HG03432 (cell line): ENCODE data around the gene GFER.
"Not testable (repeated sequence)": the region's sequence is repeated elsewhere in the genome, so short reads cannot be mapped to it uniquely, and the experiment has no call there.

Experiments
- ATAC-seq: cut with Tn5 transposase; IDR thresholded peaks from one replicate; pipeline ENCODE4 v1.9.1; 2021; ENCODE audit warnings: mild to moderate bottlenecking, moderate library complexity; ENCODE audit not compliant: unreplicated experiment

Gene GFER

GRCh38 chr16:2005646-2006045, 21.7 kb downstream of the GFER start:
- ATAC-seq = no peak

- no peak for ATAC-seq
These were observed 22.3 kb downstream of the GFER start for GRCh38 chr16:2006317-2006716.

- ATAC-seq = no peak
These were observed 23.3 kb downstream of the GFER start for GRCh38 chr16:2007081-2007836.

GRCh38 chr16:2008009-2008526, 24.1 kb downstream of the GFER start:
- no peak for ATAC-seq

DNA sequence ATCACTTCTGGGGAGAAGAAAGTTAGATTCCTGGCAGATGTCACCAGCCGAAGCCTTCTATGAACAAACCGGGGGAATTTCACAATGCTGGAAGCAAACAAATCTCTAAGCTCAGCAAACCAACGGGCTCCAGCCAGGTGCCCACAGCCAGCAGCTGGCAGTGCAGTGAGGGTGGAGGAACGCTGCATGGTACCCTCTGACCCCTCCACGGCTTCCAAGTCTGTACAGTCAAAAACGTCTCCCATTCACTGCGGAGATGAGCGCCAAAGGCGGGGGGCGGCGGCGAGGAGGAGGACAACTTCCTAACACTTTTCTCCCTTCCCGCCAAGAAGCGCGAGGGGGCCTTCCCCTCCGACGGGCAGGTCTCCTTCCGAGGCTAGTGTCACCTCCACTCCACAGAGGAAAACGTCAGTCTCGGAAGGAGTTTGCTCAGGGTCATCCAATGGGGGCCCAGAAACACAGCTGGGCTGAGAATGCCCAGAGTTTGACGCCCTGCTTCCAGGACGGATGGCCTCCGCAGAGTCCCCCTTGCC, 24.7 kb downstream of the GFER start:
- ATAC-seq = peak; percentile 9

DNA sequence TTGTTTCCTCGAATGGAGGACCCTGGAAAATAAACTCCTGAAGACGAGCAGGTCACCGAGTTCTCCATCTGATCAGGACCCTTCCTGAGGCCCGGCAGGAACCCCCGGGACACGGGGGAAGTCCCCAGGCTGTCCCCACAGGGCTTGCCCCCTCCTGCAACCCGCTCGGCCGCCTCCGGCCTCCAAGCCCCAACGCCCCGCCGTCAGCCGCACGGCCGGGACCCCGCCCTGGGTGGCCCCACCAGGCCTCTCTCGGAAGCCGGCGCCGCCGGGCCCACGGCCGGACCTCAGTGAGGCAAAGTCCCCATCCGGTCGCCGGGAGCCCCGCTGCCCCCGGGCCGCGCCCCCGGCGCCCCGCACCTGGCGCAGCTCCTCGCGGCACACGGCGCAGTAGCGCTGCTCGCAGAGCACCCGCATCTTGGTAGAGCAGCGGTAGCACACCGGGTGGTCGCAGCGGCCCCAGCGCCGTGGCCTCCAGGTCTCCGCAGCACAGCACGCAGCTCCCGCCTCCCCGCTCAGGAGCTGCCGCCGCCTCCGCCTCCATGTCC, 25.2 kb downstream of the GFER start:
- peak; percentile 32 for ATAC-seq

- ATAC-seq = peak; percentile 84
These were observed 26.0 kb downstream of the GFER start, which contains the start of gene ZNF598 for GRCh38 chr16:2009791-2010510. ZNF598 (minus strand) TSS chr16:2009821.

- not testable (repeated sequence) for ATAC-seq
These were observed 27.7 kb downstream of the GFER start for GRCh38 chr16:2011726-2012125.

- no peak for ATAC-seq
These were observed 29.5 kb downstream of the GFER start for GRCh38 chr16:2013527-2013926.

- no peak for ATAC-seq
These were observed 31.3 kb downstream of the GFER start for GRCh38 chr16:2015117-2015946.

- ATAC-seq = no peak
These were observed 31.9 kb downstream of the GFER start for GRCh38 chr16:2015947-2016208.

DNA sequence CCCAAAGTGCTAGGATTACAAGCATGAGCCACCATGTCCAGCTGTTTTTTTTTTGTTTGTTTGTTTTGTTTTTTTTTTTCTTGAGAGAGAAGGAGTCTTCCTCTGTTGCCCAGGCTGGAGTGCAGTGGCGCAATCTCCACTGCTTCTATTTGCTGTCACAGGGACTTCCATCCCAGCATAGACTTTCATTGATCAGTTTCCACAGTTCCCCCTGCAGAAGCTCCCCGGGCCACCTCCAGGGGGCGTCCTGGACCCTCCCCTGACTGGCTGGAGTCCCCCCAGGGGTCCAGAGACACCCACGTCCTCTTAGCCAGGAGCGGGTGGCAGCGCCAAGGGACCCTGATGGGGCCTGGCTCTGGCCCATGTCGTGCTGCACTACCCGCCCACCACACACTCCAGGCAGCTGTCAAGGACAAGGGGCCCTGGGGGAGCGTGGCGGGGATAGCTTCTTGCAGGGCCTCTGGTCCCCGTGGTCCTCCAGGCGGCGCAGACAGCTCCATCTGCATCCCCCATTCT, 32.5 kb downstream of the GFER start:
- no peak for ATAC-seq

GRCh38 chr16:2019518-2019920, 35.5 kb downstream of the GFER start, which contains the start of gene NPW:
NPW (plus strand) TSS chr16:2019785.
- ATAC-seq = no peak

GRCh38 chr16:2019921-2020831, 36.2 kb downstream of the GFER start:
- no peak for ATAC-seq

DNA sequence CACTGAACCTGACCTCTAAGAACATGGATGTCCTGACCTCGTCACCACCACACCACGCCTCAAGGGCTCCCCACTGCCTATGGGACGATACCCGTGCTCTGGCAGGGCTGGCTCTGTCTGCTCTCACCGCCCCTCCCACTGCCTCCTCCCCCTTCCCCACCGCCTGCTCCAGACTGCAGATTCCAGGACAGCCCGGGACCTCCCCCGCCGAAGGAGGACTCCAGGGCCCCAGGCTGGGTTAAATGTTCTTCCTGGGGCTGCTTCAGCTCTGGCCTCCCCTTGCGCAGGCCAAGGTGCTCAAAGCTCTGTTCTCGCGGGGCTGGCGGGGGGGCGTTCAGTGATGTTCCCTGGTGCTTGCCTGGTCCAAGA, 38.7 kb downstream of the GFER start:
- ATAC-seq = no peak

- peak; percentile 81 for ATAC-seq
These were observed 39.4 kb downstream of the GFER start for GRCh38 chr16:2023092-2024031.

- ATAC-seq = no peak
These were observed 40.0 kb downstream of the GFER start for GRCh38 chr16:2024032-2024420.

DNA sequence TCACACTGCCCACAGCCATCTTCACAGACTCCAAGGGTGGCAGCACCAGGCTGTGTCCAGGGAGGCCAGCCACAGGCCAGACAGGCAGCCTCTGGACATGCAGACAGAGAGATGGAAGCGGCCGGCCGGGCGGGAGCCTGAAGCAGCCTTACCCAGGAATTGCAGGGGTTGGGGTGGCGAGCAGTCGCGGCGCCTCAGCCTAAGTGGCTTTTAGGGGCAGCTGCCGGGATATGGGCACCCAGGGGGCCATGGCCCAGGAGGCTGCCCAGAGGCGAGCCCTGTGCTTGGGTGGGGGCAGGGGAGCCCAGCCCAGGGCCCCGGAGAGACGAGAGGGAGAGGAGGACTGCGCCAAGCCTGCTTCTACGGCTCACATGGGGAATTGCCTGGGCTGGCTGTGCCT, 41.3 kb downstream of the GFER start:
- ATAC-seq = no peak
